ENCODE results near the gene RTN4R. TPM values are rescaled to one million over a fixed set of nuclear protein-coding genes. Genes with fewer than 3 reads are reported as not detected.

RTN4R gene
- total RNA-seq: 0.28 and 0.58 TPM in 2 replicates

DNA sequence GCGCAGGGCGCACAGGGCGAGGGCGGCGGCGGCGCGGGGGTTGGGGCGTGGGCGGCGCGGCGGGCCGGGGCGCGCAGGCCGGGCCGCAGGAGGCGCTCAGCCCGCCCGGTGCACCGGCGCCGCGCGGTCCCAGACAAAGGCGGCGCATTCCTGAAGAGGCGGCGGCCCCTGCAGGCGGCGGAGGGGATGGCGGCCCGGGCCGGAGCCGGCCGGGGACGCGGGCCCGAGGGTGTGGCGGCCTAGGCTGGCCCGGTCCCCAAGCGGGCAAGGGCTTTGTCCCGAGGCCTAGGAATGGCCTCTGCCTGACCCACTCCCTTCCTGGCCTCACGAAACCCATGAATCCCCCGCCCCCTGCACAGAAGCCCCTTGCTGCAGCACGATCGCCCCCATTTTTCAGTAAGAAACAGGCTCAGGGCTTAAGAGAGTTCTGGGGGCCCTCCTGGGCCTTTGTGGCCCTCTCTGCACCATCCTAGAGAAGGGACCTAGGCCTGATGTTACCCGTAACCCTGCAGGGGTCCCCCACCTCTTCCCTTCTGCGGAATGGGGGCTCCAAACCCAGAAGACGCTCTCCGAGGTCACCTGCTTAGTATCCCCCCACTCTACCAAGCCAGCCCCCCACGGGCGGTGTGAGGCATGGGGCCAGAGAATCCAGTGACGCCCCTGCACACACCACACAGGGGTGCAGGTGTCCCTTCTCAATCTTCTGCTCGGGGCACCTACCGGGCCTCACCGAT, at the start of gene RTN4R:
TSS of gene RTN4R (minus strand) at position 40 of the 734 bp plus-strand sequence. CDS start 226 bp downstream, outside the sequence.

Other genes with a start within 250 kb of the RTN4R start
- gene TANGO2, start 247.2 kb downstream of the RTN4R start, total RNA-seq: 49.7 and 53.6 TPM in 2 replicates
- gene DGCR8, start 188.1 kb downstream of the RTN4R start, total RNA-seq: 14.9 and 33.7 TPM in 2 replicates
- gene RANBP1, start 152.2 kb downstream of the RTN4R start, total RNA-seq: 194 and 470 TPM in 2 replicates
- gene TRMT2A, start 151.1 kb downstream of the RTN4R start, total RNA-seq: 31.2 and 52.7 TPM in 2 replicates
- 5.1 and 6.3 TPM in 2 replicates for gene ZDHHC8, start 136.5 kb downstream of the RTN4R start, total RNA-seq
- 0.38 and 0.56 TPM in 2 replicates for gene CCDC188, start 117.3 kb downstream of the RTN4R start, total RNA-seq
- gene DGCR6L, start 51.7 kb upstream of the RTN4R start, total RNA-seq: 44.0 and 50.0 TPM in 2 replicates
- 7.0 and 8.4 TPM in 2 replicates for gene ZNF74, start 125.8 kb upstream of the RTN4R start, total RNA-seq
- gene SCARF2, start 169.5 kb upstream of the RTN4R start, total RNA-seq: 21.5 and 25.9 TPM in 2 replicates
- gene KLHL22, start 227.5 kb upstream of the RTN4R start, total RNA-seq: 27.4 and 34.4 TPM in 2 replicates
- 18.0 and 36.2 TPM in 2 replicates for gene MED15, start 239.3 kb upstream of the RTN4R start, total RNA-seq

Data from regular cardiac myocyte (primary cell).